Trophoblast cell (in vitro differentiated cells and primary cell): ENCODE data around the gene OSBPL9.

Experiments
- DNase-seq, 2 donors: peaks; one replicate each; pipeline ENCODE4 v3.0.0-alpha.2; 2016
- H2AFZ ChIP-seq: 2 replicates; pipeline ENCODE4 v1.6.1; 2013; ENCODE audit warnings: low read length, moderate library complexity, mild to moderate bottlenecking; ENCODE audit not compliant: insufficient read depth, poor library complexity
- H2AK5ac ChIP-seq: 2 replicates; pipeline ENCODE4 v1.6.1; 2013; ENCODE audit warnings: mild to moderate bottlenecking, low read length
- H2BK120ac ChIP-seq: 2 replicates; pipeline ENCODE4 v1.6.1; 2013; ENCODE audit warnings: low read length, mild to moderate bottlenecking, moderate library complexity; ENCODE audit not compliant: insufficient read depth, poor library complexity
- H2BK12ac ChIP-seq: 2 replicates; pipeline ENCODE4 v1.6.1; 2013; ENCODE audit warnings: mild to moderate bottlenecking, low read length, moderate library complexity
- H2BK5ac ChIP-seq: 2 replicates; pipeline ENCODE4 v1.6.1; 2013; ENCODE audit warnings: low read length, low read depth, moderate library complexity, mild to moderate bottlenecking; ENCODE audit not compliant: poor library complexity
- H3K14ac ChIP-seq: 2 replicates; pipeline ENCODE4 v1.6.1; 2013; ENCODE audit warnings: mild to moderate bottlenecking, low read length
- H3K18ac ChIP-seq: 2 replicates; pipeline ENCODE4 v1.6.1; 2013; ENCODE audit warnings: mild to moderate bottlenecking, low read length
- H3K23ac ChIP-seq: 2 replicates; pipeline ENCODE4 v1.6.1; 2013; ENCODE audit warnings: low read length
- H3K27ac ChIP-seq: 2 replicates; pipeline ENCODE4 v1.5.1; 2013; ENCODE audit warnings: low read depth, mild to moderate bottlenecking, inconsistent platforms, low read length, moderate library complexity
- H3K27me3 ChIP-seq: 2 replicates; pipeline ENCODE4 v1.6.1; 2013; ENCODE audit warnings: inconsistent platforms, mild to moderate bottlenecking, low read length, moderate library complexity; ENCODE audit not compliant: insufficient read depth
- H3K36me3 ChIP-seq, 2 experiments: 1 replicate in 1 of 2; 2 replicates in 1 of 2; pipeline ENCODE4 v1.6.1; 2013; ENCODE audit warnings: low read length in 2 of 2, mild to moderate bottlenecking in 2 of 2, moderate library complexity in 1 of 2; ENCODE audit not compliant: insufficient read depth in 2 of 2, control insufficient read depth in 1 of 2
- H3K4ac ChIP-seq: 2 replicates; pipeline ENCODE4 v1.6.1; 2013; ENCODE audit warnings: low read depth, mild to moderate bottlenecking, low read length, moderate library complexity
- H3K4me1 ChIP-seq, 2 experiments: 1 replicate in 1 of 2; 2 replicates in 1 of 2; pipeline ENCODE4 v1.6.1; 2013; ENCODE audit warnings: low read length in 2 of 2, mild to moderate bottlenecking in 2 of 2, moderate library complexity in 1 of 2; ENCODE audit not compliant: insufficient read depth in 2 of 2, control insufficient read depth in 1 of 2
- H3K4me2 ChIP-seq: 2 replicates; pipeline ENCODE4 v1.6.1; 2013; ENCODE audit warnings: inconsistent platforms, mild to moderate bottlenecking, low read length, moderate library complexity
- H3K4me3 ChIP-seq: 2 replicates; pipeline ENCODE4 v1.5.1; 2013; ENCODE audit warnings: mild to moderate bottlenecking, low read depth, low read length, inconsistent platforms
- H3K79me1 ChIP-seq: one replicate; pipeline ENCODE4 v1.6.1; 2013; ENCODE audit warnings: low read length
- H3K79me2 ChIP-seq: 2 replicates; pipeline ENCODE4 v1.6.1; 2013; ENCODE audit warnings: low read length, mild to moderate bottlenecking; ENCODE audit not compliant: control insufficient read depth, insufficient read depth, poor library complexity
- H3K9ac ChIP-seq: 2 replicates; pipeline ENCODE4 v1.6.1; 2013; ENCODE audit warnings: mild to moderate bottlenecking, low read length
- H3K9me3 ChIP-seq: 2 replicates; pipeline ENCODE4 v1.6.1; 2013; ENCODE audit warnings: low read depth, mild to moderate bottlenecking, control low read depth, inconsistent platforms, low read length; ENCODE audit not compliant: insufficient read depth
- H4K12ac ChIP-seq: 2 replicates; pipeline ENCODE4 v1.6.1; 2013; ENCODE audit warnings: low read depth, mild to moderate bottlenecking, low read length, moderate library complexity
- H4K8ac ChIP-seq: 2 replicates; pipeline ENCODE4 v1.6.1; 2013; ENCODE audit warnings: low read depth, mild to moderate bottlenecking, low read length, moderate library complexity
- H4K91ac ChIP-seq: one replicate; pipeline ENCODE4 v1.6.1; 2013; ENCODE audit warnings: low read depth, mild to moderate bottlenecking, low read length, moderate library complexity
- WGBS: extraction: QIAGEN DNeasy Blood & Tissue Kit; methylation state at CpG from one replicate; pipeline ENCODE4 v1.1.7; 2013; ENCODE audit warnings: missing lambda C conversion rate; ENCODE audit not compliant: insufficient read length, insufficient coverage; ENCODE audit errors: extremely low coverage; 5-methylcytosine and 5-hydroxymethylcytosine counted together

OSBPL9 gene

GRCh38 chr1:51708911-51709760 is 92.2 kb downstream of the OSBPL9 start:
- no peak overlapping the region for H3K9ac ChIP-seq

GRCh38 chr1:51709951-51710350 is 93.1 kb downstream of the OSBPL9 start:
- peaks cover 2% of the 10 kb centered on the region for H3K79me2 ChIP-seq
- no peak overlapping the region for H4K12ac ChIP-seq
- no peak overlapping the region for H2BK5ac ChIP-seq
- H3K27ac ChIP-seq = no peak overlapping the region
- H2AFZ ChIP-seq = no peak overlapping the region
- H3K9me3 ChIP-seq = peaks cover 5% of the 10 kb centered on the region
- no peak overlapping the region for H3K23ac ChIP-seq
- H3K4me1 ChIP-seq = no peaks in the 10 kb centered on the region
- no CpG with 5 or more reads among the region's 2 CpGs for WGBS
- no peak overlapping the region for H3K9ac ChIP-seq
- no peak overlapping the region for H3K4me2 ChIP-seq
- H3K18ac ChIP-seq = no peak overlapping the region
- DNase-seq = no peak
- H3K14ac ChIP-seq = no peak overlapping the region
- no peak overlapping the region for H2BK120ac ChIP-seq
- H3K27me3 ChIP-seq = no peaks in the 10 kb centered on the region
- H4K8ac ChIP-seq = no peak overlapping the region
- H3K4me3 ChIP-seq = no peak overlapping the region
- H2AK5ac ChIP-seq = no peak overlapping the region
- no peak overlapping the region for H2BK12ac ChIP-seq
- H4K91ac ChIP-seq = no peak overlapping the region
- peaks cover 3 to 6% of the 10 kb centered on the region in 2 experiments for H3K36me3 ChIP-seq
- H3K79me1 ChIP-seq = no peaks in the 10 kb centered on the region
- no peak overlapping the region for H3K4ac ChIP-seq

More at GRCh38 chr1:51708911-51709760, 92.2 kb downstream of the OSBPL9 start:
- Histone ChIP-seq H3K27me3 (no peaks in the 10 kb centered on the region), H3K4me1 (no peaks in the 10 kb centered on the region), H3K18ac (peak overlapping the region; percentile 39), H3K9me3 (peaks cover 5% of the 10 kb centered on the region), H3K27ac (no peak overlapping the region), H3K79me1 (no peaks in the 10 kb centered on the region), H4K8ac (no peak overlapping the region), H3K79me2 (peaks cover 3% of the 10 kb centered on the region), H2BK5ac (no peak overlapping the region), H4K12ac (no peak overlapping the region), H4K91ac (no peak overlapping the region), H2BK12ac (no peak overlapping the region), H3K23ac (no peak overlapping the region), H3K4me3 (peak overlapping the region; percentile 2), H3K4me2 (no peak overlapping the region), H2AFZ (no peak overlapping the region), H3K4ac (no peak overlapping the region), H3K14ac (no peak overlapping the region), H2AK5ac (no peak overlapping the region), H2BK120ac (no peak overlapping the region), H3K36me3 (peaks cover 3 to 6% of the 10 kb centered on the region in 2 experiments)
- no CpG with 5 or more reads among the region's 15 CpGs for WGBS
- no peak for DNase-seq

DNA sequence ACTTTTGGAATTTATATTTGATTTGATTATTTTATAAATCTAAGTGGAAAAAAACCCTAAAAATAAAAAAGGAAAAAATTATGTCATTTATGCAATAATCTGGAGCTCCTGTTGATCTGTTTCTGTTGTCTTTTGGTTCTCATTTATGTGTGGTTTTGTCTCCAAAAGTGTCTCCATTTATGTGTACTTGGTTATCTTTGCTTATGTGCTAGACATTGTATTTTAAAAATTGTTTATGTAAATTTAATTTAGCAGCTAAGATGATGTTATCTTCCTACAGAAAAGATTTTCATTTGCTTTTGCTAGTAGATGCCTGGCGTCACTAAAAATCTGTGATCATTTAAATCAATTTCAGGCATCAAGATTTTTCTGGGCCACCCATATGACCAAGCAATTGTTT is 95.7 kb downstream of the OSBPL9 start:
- no peaks in the 10 kb centered on the region for H3K79me1 ChIP-seq
- no peak overlapping the region for H2BK120ac ChIP-seq
- no peak for DNase-seq
- no peaks in the 10 kb centered on the region for H3K27me3 ChIP-seq
- no peak overlapping the region for H2BK5ac ChIP-seq
- H3K9me3 ChIP-seq = peaks cover 2% of the 10 kb centered on the region
- no peaks in the 10 kb centered on the region for H3K4me1 ChIP-seq
- no peak overlapping the region for H2BK12ac ChIP-seq
- H3K4ac ChIP-seq = no peak overlapping the region
- no CpG with 5 or more reads among the region's 1 CpG for WGBS
- no peak overlapping the region for H4K12ac ChIP-seq
- H3K36me3 ChIP-seq = peaks cover 5 to 6% of the 10 kb centered on the region in 2 experiments
- no peak overlapping the region for H4K8ac ChIP-seq
- H3K79me2 ChIP-seq = peaks cover 2% of the 10 kb centered on the region
- H3K4me3 ChIP-seq = no peak overlapping the region
- H3K9ac ChIP-seq = no peak overlapping the region
- H2AFZ ChIP-seq = no peak overlapping the region
- no peak overlapping the region for H3K4me2 ChIP-seq
- no peak overlapping the region for H4K91ac ChIP-seq
- no peak overlapping the region for H3K14ac ChIP-seq
- no peak overlapping the region for H2AK5ac ChIP-seq
- no peak overlapping the region for H3K23ac ChIP-seq
- H3K18ac ChIP-seq = no peak overlapping the region
- H3K27ac ChIP-seq = no peak overlapping the region

GRCh38 chr1:51714374-51715019 is 97.6 kb downstream of the OSBPL9 start:
- no peak overlapping the region for H2BK5ac ChIP-seq
- no peak overlapping the region for H3K9ac ChIP-seq
- no peak overlapping the region for H3K14ac ChIP-seq
- H3K4me2 ChIP-seq = no peak overlapping the region
- no peak overlapping the region for H2AK5ac ChIP-seq
- no peak overlapping the region for H3K4ac ChIP-seq
- WGBS = no CpG with 5 or more reads among the region's 8 CpGs
- no peak overlapping the region for H4K12ac ChIP-seq
- H4K8ac ChIP-seq = no peak overlapping the region
- H3K9me3 ChIP-seq = no peaks in the 10 kb centered on the region
- no peak overlapping the region for H3K27ac ChIP-seq
- H3K36me3 ChIP-seq = peaks cover 1 to 4% of the 10 kb centered on the region in 2 experiments
- no peak for DNase-seq
- H3K27me3 ChIP-seq = no peaks in the 10 kb centered on the region
- H3K79me2 ChIP-seq = no peaks in the 10 kb centered on the region
- H3K18ac ChIP-seq = no peak overlapping the region
- no peak overlapping the region for H2BK12ac ChIP-seq
- no peak overlapping the region for H3K4me3 ChIP-seq
- no peak overlapping the region for H2BK120ac ChIP-seq
- H3K79me1 ChIP-seq = no peaks in the 10 kb centered on the region
- H2AFZ ChIP-seq = no peak overlapping the region
- no peak overlapping the region for H4K91ac ChIP-seq
- no peak overlapping the region for H3K23ac ChIP-seq
- H3K4me1 ChIP-seq = no peaks in the 10 kb centered on the region
